LHCN-M2 (cell line): Measurements from ENCODE around the gene GATM. TPM values are rescaled to one million over a fixed set of nuclear protein-coding genes. Genes with fewer than 3 reads are reported as not detected.
A peak's percentile ranks its signal among the peaks of the same experiment; 100 is the strongest.
"Not testable (repeated sequence)": the region's sequence is repeated elsewhere in the genome, so short reads cannot be mapped to it uniquely, and the experiment has no call there.

Experiments
- DNase-seq: peaks from one replicate; pipeline ENCODE4 v3.0.0-alpha.2; 2012; ENCODE audit warnings: low read depth
- total RNA-seq: library from RNA; depleted of rRNA; stranded (reverse); fragments of >200 nt; gene quantifications from 2 replicates; pipeline ENCODE4 v1.2.3, GENCODE V29; 2014

Gene GATM
- total RNA-seq, 1 experiment from 2014 or later: 0.98 TPM

- no peak for DNase-seq
Measured at GRCh38 chr15:45354711-45355110, 23.6 kb downstream of the GATM start.

- no peak for DNase-seq
Measured at GRCh38 chr15:45351227-45351626, 27.1 kb downstream of the GATM start.

GRCh38 chr15:45349623-45350022 lies 28.7 kb downstream of the GATM start:
- no peak for DNase-seq

GRCh38 chr15:45347989-45348388 lies 30.4 kb downstream of the GATM start:
- no peak for DNase-seq

GRCh38 chr15:45347033-45347432 lies 31.3 kb downstream of the GATM start:
- DNase-seq: no peak

GRCh38 chr15:45346381-45346780 lies 32.0 kb downstream of the GATM start:
- no peak for DNase-seq

- DNase-seq: no peak
Measured at GRCh38 chr15:45343258-45343860, 35.0 kb downstream of the GATM start.

- DNase-seq: no peak
Measured at GRCh38 chr15:45341790-45342189, 36.6 kb downstream of the GATM start.

GRCh38 chr15:45340429-45340828 lies 37.9 kb downstream of the GATM start:
- DNase-seq: no peak

- no peak for DNase-seq
Measured at GRCh38 chr15:45338417-45338816, 39.9 kb downstream of the GATM start.

- DNase-seq: no peak
Measured at GRCh38 chr15:45337224-45337623, 41.1 kb downstream of the GATM start.

GRCh38 chr15:45333550-45333949 lies 44.8 kb downstream of the GATM start:
- DNase-seq: peak; percentile 42

GRCh38 chr15:45332694-45333093 lies 45.6 kb downstream of the GATM start:
- no peak for DNase-seq

GRCh38 chr15:45331972-45332371 lies 46.4 kb downstream of the GATM start:
- peak; percentile 27 for DNase-seq

- no peak for DNase-seq
Measured at GRCh38 chr15:45328663-45329062, 49.7 kb downstream of the GATM start.

- no peak for DNase-seq
Measured at GRCh38 chr15:45326741-45327140, 51.6 kb downstream of the GATM start.

GRCh38 chr15:45326280-45326679 lies 52.1 kb downstream of the GATM start:
- no peak for DNase-seq

- DNase-seq: no peak
Measured at GRCh38 chr15:45320581-45321205, 57.7 kb downstream of the GATM start.

GRCh38 chr15:45319472-45320214 lies 58.7 kb downstream of the GATM start:
- DNase-seq: no peak

GRCh38 chr15:45314960-45315359 lies 63.4 kb downstream of the GATM start:
- DNase-seq: no peak

- DNase-seq: not testable (repeated sequence)
Measured at GRCh38 chr15:45314117-45314516, 64.2 kb downstream of the GATM start.
